Gastroesophageal sphincter (tissue), 4 donors: Measurements from ENCODE around the gene MISP. TPM values are rescaled to one million over a fixed set of nuclear protein-coding genes. Genes with fewer than 3 reads are reported as not detected.

ENCODE experiments used
- ATAC-seq: fragments of 150-250 bp; one replicate; pipeline ENCODE4 v1.9.1; 2016; ENCODE audit warnings: mild to moderate bottlenecking, moderate library complexity
- H3K27ac ChIP-seq, 4 donors: fragments of 200-600 bp; sonication (generic) in 3 of 4; 1 replicate in 3 of 4; 2 replicates in 1 of 4; pipeline ENCODE4 v1.5.1; 2016 to 2019
- H3K27me3 ChIP-seq: fragments of 200-600 bp; sonication (generic); one replicate; pipeline ENCODE4 v1.5.1; 2019
- H3K36me3 ChIP-seq, 2 donors: fragments of 200-600 bp; sonication (generic); one replicate each; pipeline ENCODE4 v1.5.1; 2019; ENCODE audit warnings: control low read depth in 1 of 2
- H3K4me1 ChIP-seq, 3 donors: fragments of 200-600 bp; sonication (generic); 1 replicate in 2 of 3; 2 replicates in 1 of 3; pipeline ENCODE4 v1.5.1; 2016 to 2019; ENCODE audit warnings: control low read depth in 2 of 3
- H3K4me3 ChIP-seq, 2 donors: fragments of 200-600 bp; sonication (generic); one replicate each; pipeline ENCODE4 v1.5.1; 2019; ENCODE audit warnings: mild to moderate bottlenecking in 1 of 2, moderate library complexity in 1 of 2
- H3K9me3 ChIP-seq, 3 donors: fragments of 200-600 bp; sonication (generic); one replicate each; pipeline ENCODE4 v1.5.1; 2017 to 2019; ENCODE audit warnings: control low read depth in 2 of 3
- EP300 ChIP-seq: sonication (generic); formaldehyde crosslinking; IDR thresholded peaks from one replicate; pipeline ENCODE4 v1.6.1; 2017; ENCODE audit warnings: antibody characterized with exemption, mild to moderate bottlenecking
- POLR2A ChIP-seq, 2 donors: fragments of 450-650 bp; IDR thresholded peaks; one replicate each; pipeline ENCODE4 v1.6.1; 2017; ENCODE audit warnings: antibody characterized with exemption in 2 of 2, mild to moderate bottlenecking in 2 of 2, moderate library complexity in 1 of 2
- POLR2AphosphoS5 ChIP-seq: sonication (generic); formaldehyde crosslinking; IDR thresholded peaks from one replicate; pipeline ENCODE4 v1.6.1; 2017; ENCODE audit warnings: antibody characterized with exemption
- WGBS, 2 donors: methylation state at CpG; one replicate each; pipeline ENCODE4 v1.1.5; 2018; ENCODE audit warnings: low coverage in 1 of 2; 5-methylcytosine and 5-hydroxymethylcytosine counted together
- total RNA-seq, 4 donors: library from RNA; depleted of rRNA; stranded (reverse); fragments of >200 nt; gene quantifications; one replicate each; pipeline ENCODE4 v1.1.0, GENCODE V29; 2016
- TF ChIP-seq, protein P1 (sequence below), 4 experiments: fragments of 200-600 bp in 2 of 4; fragments of 450-650 bp in 2 of 4; sonication (generic) in 1 of 4; IDR thresholded peaks; one replicate each; pipeline ENCODE4 v1.5.1; 2017 to 2019; ENCODE audit warnings: antibody characterized with exemption in 4 of 4, mild to moderate bottlenecking in 2 of 4, moderate library complexity in 2 of 4

MISP gene
- total RNA-seq, 4 donors from 2014 or later = 0.52 TPM; not detected in 3

DNA sequence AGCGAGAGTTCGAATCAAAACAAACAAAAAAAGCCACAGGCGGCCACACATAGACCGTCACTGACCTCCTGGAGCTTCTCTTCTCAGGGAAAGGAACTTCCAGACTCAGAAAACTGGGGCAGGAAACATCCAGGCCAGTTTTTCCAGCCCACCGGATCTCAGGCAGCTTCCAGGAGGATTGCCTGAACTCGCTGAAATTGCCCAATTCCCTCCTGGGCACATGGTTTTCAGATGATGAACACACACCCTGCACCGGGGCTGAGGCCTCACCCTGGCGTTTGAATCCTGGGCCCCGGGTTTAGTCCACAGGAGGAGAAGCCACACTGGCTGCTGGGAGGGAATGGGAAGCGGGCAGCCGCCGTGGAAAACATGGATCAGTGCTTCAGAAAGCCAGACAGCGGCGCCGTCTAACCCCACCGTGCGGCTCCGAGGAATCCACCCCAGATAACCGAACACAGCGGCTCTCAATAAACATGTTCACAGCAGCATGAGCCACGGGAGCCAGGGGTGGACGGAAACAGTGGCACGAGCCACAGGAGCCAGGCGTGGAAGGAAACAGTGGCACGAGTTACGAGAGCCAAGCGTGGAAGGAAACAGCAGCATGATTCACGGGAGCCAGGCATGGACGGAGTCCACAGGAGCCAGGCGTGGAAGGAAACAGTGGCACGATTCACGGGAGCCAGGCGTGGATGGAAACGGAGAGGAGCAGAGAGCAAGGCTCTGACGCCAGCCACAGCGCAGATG, 28.2 kb downstream of the MISP start:
- TF ChIP-seq POLR2A (IDR thresholded peaks at IDR 0.05) (no peak), EP300 (no peak), POLR2AphosphoS5 (no peak)
- TF ChIP-seq, protein P1, sequence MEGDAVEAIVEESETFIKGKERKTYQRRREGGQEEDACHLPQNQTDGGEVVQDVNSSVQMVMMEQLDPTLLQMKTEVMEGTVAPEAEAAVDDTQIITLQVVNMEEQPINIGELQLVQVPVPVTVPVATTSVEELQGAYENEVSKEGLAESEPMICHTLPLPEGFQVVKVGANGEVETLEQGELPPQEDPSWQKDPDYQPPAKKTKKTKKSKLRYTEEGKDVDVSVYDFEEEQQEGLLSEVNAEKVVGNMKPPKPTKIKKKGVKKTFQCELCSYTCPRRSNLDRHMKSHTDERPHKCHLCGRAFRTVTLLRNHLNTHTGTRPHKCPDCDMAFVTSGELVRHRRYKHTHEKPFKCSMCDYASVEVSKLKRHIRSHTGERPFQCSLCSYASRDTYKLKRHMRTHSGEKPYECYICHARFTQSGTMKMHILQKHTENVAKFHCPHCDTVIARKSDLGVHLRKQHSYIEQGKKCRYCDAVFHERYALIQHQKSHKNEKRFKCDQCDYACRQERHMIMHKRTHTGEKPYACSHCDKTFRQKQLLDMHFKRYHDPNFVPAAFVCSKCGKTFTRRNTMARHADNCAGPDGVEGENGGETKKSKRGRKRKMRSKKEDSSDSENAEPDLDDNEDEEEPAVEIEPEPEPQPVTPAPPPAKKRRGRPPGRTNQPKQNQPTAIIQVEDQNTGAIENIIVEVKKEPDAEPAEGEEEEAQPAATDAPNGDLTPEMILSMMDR (IDR thresholded peaks at IDR 0.05) = no peak
- no peak overlapping the region for H3K4me3 ChIP-seq
- no peaks in the 10 kb centered on the region for H3K9me3 ChIP-seq
- H3K4me1 ChIP-seq = peaks cover 0 to 15% (median 4%) of the 10 kb centered on the region in 3 donors
- H3K27me3 ChIP-seq = peaks cover 28% of the 10 kb centered on the region
- H3K27ac ChIP-seq = peak overlapping the region in 3 of 4 donors; percentile 40 to 64 (median 53)
- no peaks in the 10 kb centered on the region for H3K36me3 ChIP-seq
- ATAC-seq = peak; percentile 79
- 56 to 57% methylated on average over 13 to 21 of the region's 36 CpGs for WGBS, 2 donors

DNA sequence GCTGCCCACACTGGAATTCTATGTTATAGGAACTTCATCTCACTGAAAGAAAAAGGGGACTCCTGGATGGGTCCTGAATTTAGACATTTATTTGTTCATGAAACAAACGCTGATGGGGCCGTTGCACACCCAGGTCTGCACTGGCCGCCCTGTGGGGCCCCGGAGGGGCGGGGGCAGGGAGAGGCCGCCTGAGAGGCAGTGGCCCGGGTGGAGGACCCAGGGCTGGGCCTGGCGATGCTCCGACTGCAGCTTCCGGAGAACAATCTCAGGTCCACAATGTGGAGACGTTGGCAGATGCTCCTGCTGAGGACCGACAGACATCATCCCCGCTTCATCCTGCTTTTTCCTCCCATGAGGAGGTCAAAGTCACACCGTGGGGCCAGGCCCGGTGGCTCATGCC, 30.0 kb downstream of the MISP start:
- Histone ChIP-seq H3K4me1 (peaks cover 0 to 15% (median 4%) of the 10 kb centered on the region in 3 donors), H3K36me3 (no peaks in the 10 kb centered on the region), H3K4me3 (no peak overlapping the region), H3K27ac (no peak overlapping the region), H3K27me3 (peaks cover 28% of the 10 kb centered on the region), H3K9me3 (no peaks in the 10 kb centered on the region)
- 88% methylated on average over 4 of the region's 15 CpGs; no CpG with 5 or more reads in 1 of the 2 donors for WGBS, 2 donors
- TF ChIP-seq POLR2AphosphoS5 (no peak), EP300 (no peak), POLR2A (IDR thresholded peaks at IDR 0.05) (no peak)
- TF ChIP-seq, protein P1 (IDR thresholded peaks at IDR 0.05) = no peak
- ATAC-seq = no peak

DNA sequence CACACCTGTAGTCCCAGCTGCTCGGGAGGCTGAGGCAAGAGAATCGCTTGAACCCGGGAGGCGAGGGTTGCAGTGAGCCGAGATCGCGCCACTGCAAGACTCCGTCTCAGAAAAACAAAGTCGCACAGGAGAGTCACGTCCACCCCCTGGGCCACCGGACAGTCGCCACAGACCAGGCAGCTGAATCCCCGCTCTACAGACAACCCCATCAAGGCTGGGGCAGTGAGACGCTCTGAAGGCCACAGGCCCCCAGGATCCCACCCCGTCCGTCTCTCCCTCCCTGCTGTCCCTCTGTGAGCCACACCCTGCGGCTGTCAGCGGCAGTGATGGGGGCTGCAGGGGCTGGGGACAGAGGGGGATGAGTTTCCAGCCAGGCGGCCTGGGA, 30.9 kb downstream of the MISP start:
- Histone ChIP-seq H3K4me1 (peaks cover 0 to 15% (median 4%) of the 10 kb centered on the region in 3 donors), H3K27me3 (peaks cover 28% of the 10 kb centered on the region), H3K27ac (peak overlapping the region in 1 of 4 donors; percentile 56), H3K4me3 (no peak overlapping the region), H3K9me3 (no peaks in the 10 kb centered on the region), H3K36me3 (no peaks in the 10 kb centered on the region)
- ATAC-seq = no peak
- TF ChIP-seq, protein P1 (IDR thresholded peaks at IDR 0.05) = no peak
- TF ChIP-seq POLR2AphosphoS5 (no peak), EP300 (no peak)
- 95% methylated on average over 11 of the region's 19 CpGs; no CpG with 5 or more reads in 1 of the 2 donors for WGBS, 2 donors

DNA sequence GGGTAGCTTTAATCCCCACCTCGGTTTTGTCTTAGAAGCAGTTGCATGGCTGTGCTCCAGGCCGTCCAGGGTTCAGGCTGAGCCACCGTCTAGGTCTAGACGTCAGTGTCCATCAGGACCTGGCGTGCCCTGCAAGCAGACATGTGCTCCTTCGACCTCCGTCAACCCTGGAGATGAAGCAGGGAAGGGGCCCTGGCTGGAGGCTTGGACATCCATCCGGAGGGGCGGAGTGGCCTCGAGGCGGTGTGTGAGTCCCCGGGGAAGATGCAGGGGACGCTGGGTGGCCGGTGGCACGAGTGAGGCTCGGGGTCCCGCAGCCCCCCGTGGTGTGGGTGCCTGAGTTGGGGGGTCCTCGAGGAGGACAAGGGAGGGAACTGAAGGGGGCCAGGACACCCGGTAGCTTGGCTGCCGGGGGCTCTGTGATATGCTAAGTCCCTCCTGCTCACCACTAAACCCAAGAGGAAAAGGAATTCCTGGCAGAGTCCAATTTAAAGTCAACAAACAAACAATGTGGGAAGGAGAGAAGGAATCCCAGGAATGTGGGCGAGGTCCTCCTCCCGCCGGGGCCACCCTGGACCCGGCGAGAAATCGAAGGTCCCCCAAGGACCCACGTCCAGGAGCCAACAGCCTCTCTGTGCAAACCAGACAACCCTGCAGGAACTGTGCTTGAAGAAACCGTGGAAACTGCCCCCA, 31.4 kb downstream of the MISP start:
- no peak for TF ChIP-seq POLR2A (IDR thresholded peaks at IDR 0.05)
- no peak for TF ChIP-seq EP300
- TF ChIP-seq POLR2AphosphoS5 = no peak
- TF ChIP-seq, protein P1 (IDR thresholded peaks at IDR 0.05) = no peak
- H3K36me3 ChIP-seq = no peaks in the 10 kb centered on the region
- peaks cover 0 to 15% (median 4%) of the 10 kb centered on the region in 3 donors for H3K4me1 ChIP-seq
- 20% methylated on average over 1 of the region's 29 CpGs; no CpG with 5 or more reads in 1 of the 2 donors for WGBS, 2 donors
- no peaks in the 10 kb centered on the region for H3K9me3 ChIP-seq
- H3K27ac ChIP-seq = peak overlapping the region in 1 of 4 donors; percentile 56
- ATAC-seq = peak; percentile 18
- H3K27me3 ChIP-seq = peaks cover 28% of the 10 kb centered on the region
- H3K4me3 ChIP-seq = peak overlapping the region in 1 of 2 donors; percentile 2
